ENCODE results near the gene PSMB10. TPM values are rescaled to one million over a fixed set of nuclear protein-coding genes. Genes with fewer than 3 reads are reported as not detected.
A peak's percentile ranks its signal among the peaks of the same experiment; 100 is the strongest.
"Not testable (repeated sequence)": the region's sequence is repeated elsewhere in the genome, so short reads cannot be mapped to it uniquely, and the experiment has no call there.

The PSMB10 gene
- total RNA-seq, 4 donors from 2014 or later: 13.5 to 31.2 (median 16.3) TPM

DNA sequence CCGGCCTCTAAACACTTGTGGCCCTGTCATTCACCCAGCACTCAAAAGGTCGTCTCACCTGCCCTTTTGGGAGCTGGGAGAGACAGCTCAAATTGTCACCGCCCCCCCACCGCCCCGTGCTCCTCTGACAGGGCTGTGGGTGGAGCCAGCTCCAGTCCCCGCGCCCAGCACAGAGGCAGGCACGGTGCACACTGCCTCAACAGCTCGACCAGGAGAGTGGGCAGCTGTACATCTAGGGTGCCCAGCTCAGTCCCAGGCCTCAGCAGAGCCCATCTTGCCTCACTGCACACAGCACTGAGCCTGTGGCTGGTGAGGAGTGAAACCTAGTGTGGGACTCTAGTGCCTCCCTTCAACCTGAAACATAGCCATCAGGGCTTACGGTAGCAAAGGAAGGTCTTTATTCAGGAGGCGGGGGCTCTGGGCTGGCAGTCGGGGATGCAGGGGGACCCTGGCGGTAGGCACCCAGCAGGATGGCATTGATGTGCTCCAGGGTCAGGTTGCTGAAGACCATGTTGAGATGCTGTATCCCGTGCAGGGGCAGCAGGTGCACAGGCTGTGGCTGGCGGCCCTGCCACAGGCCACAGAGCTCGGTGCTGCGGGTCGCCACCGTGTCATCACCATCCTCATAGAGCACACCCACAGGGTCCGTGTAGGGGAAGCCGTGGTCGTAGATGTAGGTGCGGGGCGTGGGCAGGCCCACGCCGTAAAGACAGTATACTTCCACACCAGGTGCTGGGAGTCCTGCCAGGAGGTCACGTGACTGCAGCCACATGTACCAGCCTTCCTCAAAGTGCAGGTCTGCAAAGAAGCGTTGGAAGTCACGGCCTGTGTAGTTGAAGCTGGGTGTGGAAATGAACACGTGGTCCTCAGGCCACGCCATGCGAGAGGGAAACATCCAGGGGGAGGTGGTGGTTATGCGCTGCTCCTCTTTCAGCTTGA is 3.1 kb upstream of the PSMB10 start:
- no peak for DNase-seq (ENCODE audit: low spot score in 2 of 2)
- no peak for TF ChIP-seq EP300 (IDR thresholded peaks at IDR 0.05)
- TF ChIP-seq POLR2A (IDR thresholded peaks at IDR 0.05): no peak
- TF ChIP-seq POLR2AphosphoS5 (IDR thresholded peaks at IDR 0.05): no peak
- no peak for TF ChIP-seq CTCF (IDR thresholded peaks at IDR 0.05)
- H3K4me1 ChIP-seq: peaks cover 42% of the 10 kb centered on the region
- no peaks in the 10 kb centered on the region for H3K9me3 ChIP-seq
- no peak overlapping the region for H3K27ac ChIP-seq
- peaks cover 36% of the 10 kb centered on the region for H3K36me3 ChIP-seq
- no peak overlapping the region for H3K4me3 ChIP-seq
- no peaks in the 10 kb centered on the region for H3K27me3 ChIP-seq
- 88% methylated on average over 7 of the region's 33 CpGs for WGBS

- not testable (repeated sequence) for H3K27ac ChIP-seq; H3K27me3 ChIP-seq; H3K4me3 ChIP-seq; H3K9me3 ChIP-seq; DNase-seq (ENCODE audit: low spot score in 2 of 2)
- 84% methylated on average over 5 of the region's 5 CpGs for WGBS
- Histone ChIP-seq H3K4me1 (peaks cover 25% of the 10 kb centered on the region), H3K36me3 (peaks cover 17% of the 10 kb centered on the region)
Measured at GRCh38 chr16:67937713-67938112, 1.1 kb upstream of the PSMB10 start.

- Histone ChIP-seq H3K9me3 (no peaks in the 10 kb centered on the region), H3K27me3 (no peaks in the 10 kb centered on the region), H3K36me3 (peaks cover 11% of the 10 kb centered on the region), H3K4me3 (peak overlapping the region; percentile 85), H3K4me1 (peaks cover 19% of the 10 kb centered on the region), H3K27ac (peak overlapping the region; percentile 92)
- TF ChIP-seq POLR2A (IDR thresholded peaks at IDR 0.05) (no peak), POLR2AphosphoS5 (IDR thresholded peaks at IDR 0.05) (no peak), CTCF (IDR thresholded peaks at IDR 0.05) (no peak), EP300 (IDR thresholded peaks at IDR 0.05) (no peak)
- 45% methylated on average over 6 of the region's 6 CpGs for WGBS
- DNase-seq (ENCODE audit: low spot score in 2 of 2): no peak
Measured at GRCh38 chr16:67936880-67937605, 393 bp upstream of the PSMB10 start.

DNA sequence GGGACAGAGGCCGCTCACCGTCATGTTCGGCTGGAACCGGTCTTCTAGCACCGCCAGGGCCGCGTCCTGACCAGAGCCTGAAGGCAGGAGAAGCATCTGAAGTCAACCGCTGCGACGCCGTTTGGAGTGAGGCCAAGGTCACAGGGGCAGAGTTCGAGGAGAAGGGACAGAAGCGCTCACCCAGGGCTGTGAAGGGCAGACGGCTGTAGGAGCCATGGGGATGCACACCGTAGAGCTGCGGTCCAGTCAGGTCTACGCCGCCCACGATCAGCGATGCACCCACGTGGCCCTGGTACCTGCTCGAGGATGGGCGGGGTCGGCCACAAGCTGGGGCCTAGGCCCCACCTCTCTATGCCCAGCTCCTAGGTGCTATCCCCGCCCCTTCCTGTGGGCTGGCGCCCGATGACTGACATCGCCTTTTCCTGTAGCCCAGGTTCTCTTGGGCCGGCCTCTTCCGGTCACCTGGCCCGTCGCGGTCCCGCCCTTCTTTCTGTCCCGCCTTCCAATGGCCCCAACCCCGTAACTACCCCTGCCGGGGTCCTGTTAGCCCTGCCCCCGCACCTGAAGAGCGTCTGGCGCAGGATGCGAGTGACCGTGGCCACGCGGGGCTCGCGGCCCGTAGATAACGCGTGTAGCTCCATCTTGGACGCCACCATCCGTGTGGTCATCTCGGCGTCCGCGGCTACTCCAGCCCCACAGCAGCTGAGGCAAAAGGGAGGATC is 1.1 kb downstream of the PSMB10 start:
- 2% methylated on average over 31 of the region's 55 CpGs for WGBS
- Histone ChIP-seq H3K9me3 (no peaks in the 10 kb centered on the region), H3K4me1 (peaks cover 19% of the 10 kb centered on the region), H3K36me3 (peaks cover 13% of the 10 kb centered on the region), H3K27me3 (no peaks in the 10 kb centered on the region), H3K4me3 (peak overlapping the region; percentile 85), H3K27ac (peak overlapping the region; percentile 92)
- TF ChIP-seq CTCF (IDR thresholded peaks at IDR 0.05) (no peak), EP300 (IDR thresholded peaks at IDR 0.05) (no peak), POLR2AphosphoS5 (IDR thresholded peaks at IDR 0.05) (peak; percentile 41 to 93 (median 89)), POLR2A (IDR thresholded peaks at IDR 0.05) (peak; percentile 16 to 39)
- peak; percentile 97 for DNase-seq (ENCODE audit: low spot score in 2 of 2)

GRCh38 chr16:67935101-67935401 is 1.6 kb downstream of the PSMB10 start:
- H3K27me3 ChIP-seq: no peaks in the 10 kb centered on the region
- peaks cover 19% of the 10 kb centered on the region for H3K4me1 ChIP-seq
- peak in 1 of 2 donors; percentile 81 for DNase-seq (ENCODE audit: low spot score in 2 of 2)
- peak overlapping the region; percentile 85 for H3K4me3 ChIP-seq
- peaks cover 17% of the 10 kb centered on the region for H3K36me3 ChIP-seq
- no peak overlapping the region for H3K27ac ChIP-seq
- 29% methylated on average over 13 of the region's 13 CpGs for WGBS
- H3K9me3 ChIP-seq: no peaks in the 10 kb centered on the region
- TF ChIP-seq EP300 (IDR thresholded peaks at IDR 0.05) (no peak), CTCF (IDR thresholded peaks at IDR 0.05) (no peak), POLR2A (IDR thresholded peaks at IDR 0.05) (no peak), POLR2AphosphoS5 (IDR thresholded peaks at IDR 0.05) (no peak)

Data from suprapubic skin (tissue), 4 donors.